Ascending aorta (tissue), 2 donors: Measurements from ENCODE around the gene RIN2. TPM values are rescaled to one million over a fixed set of nuclear protein-coding genes. Genes with fewer than 3 reads are reported as not detected.
A peak's percentile ranks its signal among the peaks of the same experiment; 100 is the strongest.

Source experiments
- DNase-seq, 2 donors: peaks; one replicate each; pipeline ENCODE4 v3.0.0-alpha.2; 2019; ENCODE audit warnings: low spot score in 2 of 2
- H3K27ac ChIP-seq, 2 donors: fragments of 200-600 bp; sonication (generic); one replicate each; pipeline ENCODE4 v1.5.1; 2016 to 2017; ENCODE audit warnings: mild to moderate bottlenecking in 1 of 2
- H3K27me3 ChIP-seq: fragments of 200-600 bp; sonication (generic); one replicate; pipeline ENCODE4 v1.5.1; 2017
- H3K36me3 ChIP-seq, 2 donors: fragments of 200-600 bp; sonication (generic); one replicate each; pipeline ENCODE4 v1.5.1; 2016
- H3K4me1 ChIP-seq, 2 donors: fragments of 200-600 bp; sonication (generic); one replicate each; pipeline ENCODE4 v1.5.1; 2016 to 2017; ENCODE audit warnings: mild to moderate bottlenecking in 1 of 2
- H3K4me3 ChIP-seq, 2 donors: fragments of 200-600 bp; sonication (generic); one replicate each; pipeline ENCODE4 v1.5.1; 2016 to 2017; ENCODE audit warnings: mild to moderate bottlenecking in 1 of 2
- H3K9me3 ChIP-seq, 2 donors: fragments of 200-600 bp; sonication (generic); one replicate each; pipeline ENCODE4 v1.5.1; 2016
- CTCF ChIP-seq, 3 experiments: fragments of 200-600 bp in 2 of 3; fragments of 450-650 bp in 1 of 3; sonication (generic) in 2 of 3; IDR thresholded peaks; one replicate each; pipeline ENCODE4 v1.5.1; 2016 to 2019; ENCODE audit warnings: antibody characterized with exemption in 3 of 3, mild to moderate bottlenecking in 1 of 3, moderate library complexity in 1 of 3
- intact Hi-C: fragments of 100-400 bp; cut with DNase I; formaldehyde crosslinking; loops from one replicate; pipeline ENCODE4 v1.15.1; 2023
- total RNA-seq: library from RNA; depleted of rRNA; stranded (reverse); fragments of >200 nt; gene quantifications from one replicate; pipeline ENCODE4 v1.1.0, GENCODE V29; 2016

The RIN2 gene
- total RNA-seq, 1 donor from 2014 or later: 45.7 TPM

GRCh38 chr20:19727251-19727847, 30.7 kb upstream of the RIN2 start:
- Histone ChIP-seq H3K4me1 (peaks cover 0 to 6% of the 10 kb centered on the region in 2 donors), H3K9me3 (no peaks in the 10 kb centered on the region), H3K36me3 (no peaks in the 10 kb centered on the region), H3K27me3 (no peaks in the 10 kb centered on the region), H3K4me3 (no peak overlapping the region), H3K27ac (no peak overlapping the region)
- no peak for TF ChIP-seq CTCF (IDR thresholded peaks at IDR 0.05)
- intact Hi-C loops: no loop called here
- no peak for DNase-seq

GRCh38 chr20:19729672-19730071, 28.4 kb upstream of the RIN2 start:
- TF ChIP-seq CTCF (IDR thresholded peaks at IDR 0.05): no peak
- intact Hi-C loops: no loop called here
- DNase-seq: no peak
- Histone ChIP-seq H3K4me3 (no peak overlapping the region), H3K4me1 (peaks cover 0 to 7% of the 10 kb centered on the region in 2 donors), H3K36me3 (no peaks in the 10 kb centered on the region), H3K27me3 (no peaks in the 10 kb centered on the region), H3K9me3 (no peaks in the 10 kb centered on the region), H3K27ac (no peak overlapping the region)

- H3K36me3 ChIP-seq: no peaks in the 10 kb centered on the region
- no peak overlapping the region for H3K27ac ChIP-seq
- DNase-seq: no peak
- H3K27me3 ChIP-seq: no peaks in the 10 kb centered on the region
- H3K4me1 ChIP-seq: peaks cover 0 to 11% of the 10 kb centered on the region in 2 donors
- H3K9me3 ChIP-seq: no peaks in the 10 kb centered on the region
- intact Hi-C loops: no loop called here
- TF ChIP-seq CTCF (IDR thresholded peaks at IDR 0.05): no peak
- no peak overlapping the region for H3K4me3 ChIP-seq
Measured at GRCh38 chr20:19730706-19731105, 27.4 kb upstream of the RIN2 start.

GRCh38 chr20:19734811-19735210, 23.2 kb upstream of the RIN2 start:
- H3K27me3 ChIP-seq: no peaks in the 10 kb centered on the region
- peak overlapping the region; percentile 69 to 71 for H3K27ac ChIP-seq
- TF ChIP-seq CTCF (IDR thresholded peaks at IDR 0.05): no peak
- H3K4me3 ChIP-seq: no peak overlapping the region
- intact Hi-C loops: loop anchor here (1.0 kb wide), 1 partner anchor 23 kb away; the partner anchor contains the start of gene RIN2
- DNase-seq: no peak
- no peaks in the 10 kb centered on the region for H3K36me3 ChIP-seq
- no peaks in the 10 kb centered on the region for H3K9me3 ChIP-seq
- peaks cover 0 to 11% of the 10 kb centered on the region in 2 donors for H3K4me1 ChIP-seq

- Histone ChIP-seq H3K36me3 (no peaks in the 10 kb centered on the region), H3K27me3 (no peaks in the 10 kb centered on the region), H3K27ac (peak overlapping the region; percentile 69 to 71), H3K9me3 (no peaks in the 10 kb centered on the region), H3K4me1 (peaks cover 0 to 11% of the 10 kb centered on the region in 2 donors), H3K4me3 (peak overlapping the region in 1 of 2 donors; percentile 10)
- no peak for TF ChIP-seq CTCF (IDR thresholded peaks at IDR 0.05)
- intact Hi-C loops: loop anchor here (1.0 kb wide), 1 partner anchor 23 kb away; the partner anchor contains the start of gene RIN2
- peak; percentile 43 to 93 for DNase-seq
Measured at GRCh38 chr20:19735446-19735845, 22.6 kb upstream of the RIN2 start.
